HepG2 (cell line): ENCODE measurements around the gene RPTOR. TPM values are rescaled to one million over a fixed set of nuclear protein-coding genes. Genes with fewer than 3 reads are reported as not detected.

Experiments used
- ATAC-seq: fragments of 200-7000 bp; cut with Tn5 transposase; 3 replicates; pipeline ENCODE4 v1.9.1; 2020; ENCODE audit warnings: mild to moderate bottlenecking, moderate library complexity
- BruUV-seq: library from RNA; stranded (reverse); fragments of 400-500 nt; replicated peaks from 2 replicates; lab custom pipeline; 2021; lab: Mats Ljungman, UMichigan
- CTCF ChIA-PET: fragments of 300-600 bp; formaldehyde crosslinking; extraction: SDS; loops from one replicate; lab custom pipeline; 2021; ENCODE audit warnings: low total read pairs, inconsistent platforms, low intra/inter-chr PET ratio; lab: Yijun Ruan, JAX
- POLR2A ChIA-PET: fragments of 350-600 bp; sonication (Branson Sonifier 250); formaldehyde crosslinking; loops from one replicate; lab custom pipeline; 2020; ENCODE audit warnings: antibody characterized with exemption, inconsistent platforms; lab: Yijun Ruan, JAX
- DNase-seq: peaks from one replicate; pipeline ENCODE4 v3.0.0-alpha.2; 2015; ENCODE audit warnings: low spot score
- FAIRE-seq: peaks from 3 replicates; lab custom pipeline; 2011; peaks lifted over from hg19 to GRCh38; lab: Jason Lieb, UNC
- H2AFZ ChIP-seq: one replicate; pipeline ENCODE4 v1.6.1; 2011; ENCODE audit warnings: low read length, inconsistent platforms
- H3K27ac ChIP-seq: fragments of 300-600 bp; 3 replicates; pipeline ENCODE4 v1.8.0; 2011; ENCODE audit warnings: mixed run types, mild to moderate bottlenecking, mixed read lengths, low read length, inconsistent platforms; ENCODE audit not compliant: insufficient read depth; ENCODE audit errors: extremely low read length
- H3K27me3 ChIP-seq, 2 experiments: fragments of 200-600 bp in 1 of 2; 2 replicates in 1 of 2; 3 replicates in 1 of 2; pipeline versions ENCODE4 v1.6.0 to v1.8.0; 2011; ENCODE audit warnings: low read length in 2 of 2, mild to moderate bottlenecking in 2 of 2, moderate library complexity in 2 of 2, inconsistent platforms in 1 of 2; ENCODE audit not compliant: insufficient read depth in 2 of 2, control insufficient read depth in 1 of 2
- H3K36me3 ChIP-seq, 2 experiments: fragments of 200-600 bp in 1 of 2; replicated peaks in 1 of 2; 2 replicates in 1 of 2; 3 replicates in 1 of 2; pipeline versions ENCODE4 v1.5.1 to v1.8.0; 2011; ENCODE audit warnings: low read length in 2 of 2, inconsistent platforms in 1 of 2; ENCODE audit not compliant: insufficient read depth in 2 of 2, control insufficient read depth in 1 of 2
- H3K4me1 ChIP-seq: 2 replicates; pipeline ENCODE4 v1.5.1; 2012; ENCODE audit warnings: low read length, inconsistent platforms; ENCODE audit not compliant: insufficient read depth
- H3K4me2 ChIP-seq: 2 replicates; pipeline ENCODE4 v1.6.0; 2011; ENCODE audit warnings: low read depth, low read length, inconsistent platforms
- H3K4me3 ChIP-seq, 3 experiments: fragments of 200-600 bp in 1 of 3; sonication (generic), shearing (Covaris generic) in 1 of 3; replicated peaks in 1 of 3; 2 replicates each; pipeline ENCODE4 v1.5.1; 2011 to 2016; ENCODE audit warnings: low read length in 3 of 3, inconsistent platforms in 2 of 3, low read depth in 2 of 3, mild to moderate bottlenecking in 2 of 3, control low read depth in 1 of 3, mixed read lengths in 1 of 3; ENCODE audit not compliant: insufficient read depth in 1 of 3
- H3K79me2 ChIP-seq: one replicate; pipeline ENCODE4 v1.6.1; 2011; ENCODE audit warnings: low read length, inconsistent platforms; ENCODE audit not compliant: insufficient read depth
- H3K9ac ChIP-seq: 2 replicates; pipeline ENCODE4 v1.6.0; 2011; ENCODE audit warnings: mild to moderate bottlenecking, low read depth, low read length, inconsistent platforms; ENCODE audit not compliant: insufficient read depth
- H3K9me3 ChIP-seq: 2 replicates; pipeline ENCODE4 v1.5.1; 2012; ENCODE audit warnings: mild to moderate bottlenecking, low read length
- H4K20me1 ChIP-seq: 2 replicates; pipeline ENCODE4 v1.6.0; 2011; ENCODE audit warnings: inconsistent platforms, mild to moderate bottlenecking, low read length, moderate library complexity; ENCODE audit not compliant: insufficient read depth
- FOXO4 ChIP-seq: sonication (generic); formaldehyde crosslinking; conservative IDR thresholded peaks from 2 replicates; pipeline ENCODE4 v1.8.1; 2023; ENCODE audit warnings: missing genetic modification reagents
- MATR3 ChIP-seq: sonication (generic); formaldehyde crosslinking; IDR thresholded peaks from 2 replicates; pipeline ENCODE4 v1.4.0; 2020; ENCODE audit warnings: missing genetic modification reagents
- MXD3 ChIP-seq: IDR thresholded peaks from 2 replicates; pipeline ENCODE4 v1.6.1; 2016; ENCODE audit warnings: mild to moderate bottlenecking, missing biosample characterization, missing genetic modification reagents
- PREB ChIP-seq: sonication (generic); formaldehyde crosslinking; IDR thresholded peaks from 2 replicates; pipeline ENCODE4 v1.4.0; 2020; ENCODE audit warnings: missing genetic modification reagents
- RBAK ChIP-seq: sonication (generic); formaldehyde crosslinking; IDR thresholded peaks from 2 replicates; pipeline ENCODE4 v1.5.1; 2020; ENCODE audit warnings: mild to moderate bottlenecking, missing genetic modification reagents
- SIN3B ChIP-seq: fragments of 150-350 bp; IDR thresholded peaks from 2 replicates; pipeline ENCODE4 v1.6.1; 2014; ENCODE audit warnings: low read length
- TAF1 ChIP-seq: sonication (generic); formaldehyde crosslinking; IDR thresholded peaks from 2 replicates; pipeline ENCODE4 v1.4.0; 2020; ENCODE audit warnings: missing genetic modification reagents
- ZFX ChIP-seq: sonication (generic); formaldehyde crosslinking; IDR thresholded peaks from 2 replicates; pipeline ENCODE4 v1.4.0; 2020; ENCODE audit warnings: mild to moderate bottlenecking, low read depth, missing genetic modification reagents, moderate library complexity
- ZNF564 ChIP-seq: sonication (generic); formaldehyde crosslinking; IDR thresholded peaks from 2 replicates; pipeline ENCODE4 v1.8.1; 2023; ENCODE audit warnings: mild to moderate bottlenecking, missing genetic modification reagents
- ZNF605 ChIP-seq: sonication (generic); formaldehyde crosslinking; IDR thresholded peaks from 2 replicates; pipeline ENCODE4 v1.8.0; 2022; ENCODE audit warnings: mild to moderate bottlenecking, missing genetic modification reagents
- ZNF720 ChIP-seq: sonication (generic); formaldehyde crosslinking; IDR thresholded peaks from 2 replicates; pipeline ENCODE4 v1.4.0; 2020; ENCODE audit warnings: missing genetic modification reagents
- WGBS: methylation state at CpG from one replicate; pipeline ENCODE4 v1.1.6; 2017; ENCODE audit warnings: low lambda C conversion rate; 5-methylcytosine and 5-hydroxymethylcytosine counted together
- in situ Hi-C: cut with HindIII; loops from 2 replicates; pipeline ENCODE4 v1.10.0; 2017; ENCODE audit warnings: low pct_unique_long_range_greater_than_20kb; ENCODE audit not compliant: extremely low pct_ligation_motif_present
- intact Hi-C: fragments of 100-400 bp; cut with micrococcal nuclease; formaldehyde crosslinking; loops from one replicate; pipeline ENCODE4 v1.10.0; 2022; ENCODE audit not compliant: unreplicated experiment
- polyA plus RNA-seq, 8 experiments: library from polyadenylated mRNA; depleted of rRNA in 3 of 8; stranded (reverse) in 7 of 8; unstranded in 1 of 8; fragments of >200 nt; fragmentation: Illumina TruSeq in 4 of 8; extraction: Trizol in 4 of 8; gene quantifications; 2 replicates each; pipeline versions ENCODE4 v1.2.1 to v1.2.3, GENCODE V29; 2011 to 2016; ENCODE audit warnings: low read depth in 4 of 8, missing spikeins in 1 of 8, mixed read lengths in 1 of 8; ENCODE audit not compliant: insufficient read depth in 1 of 8
- total RNA-seq, 5 experiments: library from RNA; depleted of rRNA; stranded (reverse); fragments of >200 nt; fragmentation: Illumina TruSeq; extraction: Trizol; gene quantifications; 2 replicates each; pipeline ENCODE4 v1.2.3, GENCODE V29; 2016; ENCODE audit warnings: low read depth in 1 of 5

Gene RPTOR
- total and polyA plus RNA-seq, 2 of the 13 experiments (the other 11 are each of a cell fraction or from before 2014, with no cell fraction given), result 6.6 to 25.3 TPM

- BruUV-seq, result no TSS peak
- in situ Hi-C loops (no loop called here), intact Hi-C loops (no loop called here)
- Histone ChIP-seq H3K36me3 (no peaks in the 10 kb centered on the region; a peak in 1 of 5 replicates), H3K4me2 (no peak overlapping the region), H4K20me1 (peaks cover 17% of the 10 kb centered on the region; the same call in 1 of the 2 replicates), H2AFZ (no peak overlapping the region), H3K4me3 (no peak overlapping the region), H3K79me2 (peaks cover 90% of the 10 kb centered on the region), H3K9ac (no peak overlapping the region), H3K27ac (no peak overlapping the region), H3K9me3 (no peaks in the 10 kb centered on the region), H3K4me1 (peaks cover 77% of the 10 kb centered on the region), H3K27me3 (no peaks in the 10 kb centered on the region)
- no peak for FAIRE-seq
- CTCF ChIA-PET, result no interaction called here
- POLR2A ChIA-PET, result interaction anchor here (1.5 kb wide), 1 partner anchor 32 kb away, joined by 3 read pairs; no protein-coding TSS in a partner anchor
- DNase-seq, result no peak
- no peak for ATAC-seq
- TF ChIP-seq ZNF564 (CRISPR knock-in tag), result no peak
- 95% methylated on average over 12 of the region's 12 CpGs for WGBS
Observed at GRCh38 chr17:80596760-80597608, 52.3 kb downstream of the RPTOR start.

- Histone ChIP-seq H3K9me3 (no peaks in the 10 kb centered on the region), H2AFZ (no peak overlapping the region), H3K79me2 (peaks cover 88% of the 10 kb centered on the region), H3K9ac (peak overlapping the region; percentile 65), H3K36me3 (peaks cover 0 to 4% of the 10 kb centered on the region in 2 experiments; a peak in 2 of 5 replicates), H3K27ac (peak overlapping the region; percentile 79), H3K4me2 (peak overlapping the region; percentile 82), H3K27me3 (no peaks in the 10 kb centered on the region), H4K20me1 (peaks cover 12% of the 10 kb centered on the region; the same call in 1 of the 2 replicates), H3K4me1 (peaks cover 78% of the 10 kb centered on the region), H3K4me3 (peak overlapping the region in 1 of 3 experiments; percentile 59; a peak in 2 of 6 replicates)
- 74% methylated on average over 8 of the region's 9 CpGs for WGBS
- no TSS peak for BruUV-seq
- DNase-seq (no peak), ATAC-seq (peak; percentile 17), FAIRE-seq (no peak)
- intact Hi-C loops, result no loop called here
- POLR2A ChIA-PET, result interaction anchor here (0.9 to 3.0 kb wide), 3 partner anchors 30 to 145 kb away, joined by 3 to 32 read pairs (median 4); no protein-coding TSS in a partner anchor
- CTCF ChIA-PET, result interaction anchor here (1.5 kb wide), 1 partner anchor 24 kb away, joined by 5 read pairs; no protein-coding TSS in a partner anchor
- in situ Hi-C loops, result no loop called here
- TF ChIP-seq ZNF605 (CRISPR knock-in tag), result peak; percentile 76; the same call in 1 of the 2 replicates
- TF ChIP-seq MXD3 (CRISPR knock-in tag), result 0 out of 2 replicates have a peak, but pooled peaks have one; percentile 11
- TF ChIP-seq SIN3B, result no peak
- TF ChIP-seq MATR3 (CRISPR knock-in tag), result no peak
- TF ChIP-seq PREB (CRISPR knock-in tag), result no peak
- TF ChIP-seq TAF1, result 0 out of 2 replicates have a peak, but pooled peaks have one; percentile 2
- no peak for TF ChIP-seq FOXO4 (CRISPR knock-in tag)
- no peak for TF ChIP-seq ZNF720 (CRISPR knock-in tag)
- TF ChIP-seq ZFX (CRISPR knock-in tag), result peak; percentile 7; the same call in 1 of the 2 replicates
- TF ChIP-seq RBAK (CRISPR knock-in tag), result no peak
Observed at GRCh38 chr17:80598813-80599545, 54.3 kb downstream of the RPTOR start.
